ENCODE data around the gene HECTD1.

GRCh38 chr14:31069343-31069742 lies 138.2 kb downstream of the HECTD1 start:
- TF ChIP-seq, protein P1, sequence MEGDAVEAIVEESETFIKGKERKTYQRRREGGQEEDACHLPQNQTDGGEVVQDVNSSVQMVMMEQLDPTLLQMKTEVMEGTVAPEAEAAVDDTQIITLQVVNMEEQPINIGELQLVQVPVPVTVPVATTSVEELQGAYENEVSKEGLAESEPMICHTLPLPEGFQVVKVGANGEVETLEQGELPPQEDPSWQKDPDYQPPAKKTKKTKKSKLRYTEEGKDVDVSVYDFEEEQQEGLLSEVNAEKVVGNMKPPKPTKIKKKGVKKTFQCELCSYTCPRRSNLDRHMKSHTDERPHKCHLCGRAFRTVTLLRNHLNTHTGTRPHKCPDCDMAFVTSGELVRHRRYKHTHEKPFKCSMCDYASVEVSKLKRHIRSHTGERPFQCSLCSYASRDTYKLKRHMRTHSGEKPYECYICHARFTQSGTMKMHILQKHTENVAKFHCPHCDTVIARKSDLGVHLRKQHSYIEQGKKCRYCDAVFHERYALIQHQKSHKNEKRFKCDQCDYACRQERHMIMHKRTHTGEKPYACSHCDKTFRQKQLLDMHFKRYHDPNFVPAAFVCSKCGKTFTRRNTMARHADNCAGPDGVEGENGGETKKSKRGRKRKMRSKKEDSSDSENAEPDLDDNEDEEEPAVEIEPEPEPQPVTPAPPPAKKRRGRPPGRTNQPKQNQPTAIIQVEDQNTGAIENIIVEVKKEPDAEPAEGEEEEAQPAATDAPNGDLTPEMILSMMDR (IDR thresholded peaks at IDR 0.05) = no peak
- no peak for TF ChIP-seq POLR2A (IDR thresholded peaks at IDR 0.05)

Measured in testis (tissue), 2 donors.